ENCODE measurements around the gene ITCH. TPM values are rescaled to one million over a fixed set of nuclear protein-coding genes. Genes with fewer than 3 reads are reported as not detected.

ITCH gene
- total RNA-seq, 1 donor from 2014 or later, result 93.2 TPM

- DNase-seq (ENCODE audit: low read depth) (no peak), FAIRE-seq (no peak)
- Histone ChIP-seq H3K36me3 (ENCODE audit: control insufficient read depth, insufficient read depth, low read length) (peaks cover 16% of the 10 kb centered on the region), H3K27me3 (ENCODE audit: control insufficient read depth, insufficient read depth, low read length) (no peaks in the 10 kb centered on the region), H3K4me3 (ENCODE audit: low read depth, low read length) (no peak overlapping the region)
- no peak for TF ChIP-seq CTCF (IDR thresholded peaks at IDR 0.05; ENCODE audit: insufficient read depth, low read length, severe bottlenecking)
These were observed 122.1 kb downstream of the ITCH start for GRCh38 chr20:34485068-34485634.

- Histone ChIP-seq H3K27me3 (ENCODE audit: control insufficient read depth, insufficient read depth, low read length) (no peaks in the 10 kb centered on the region), H3K4me3 (ENCODE audit: low read depth, low read length) (no peak overlapping the region), H3K36me3 (ENCODE audit: control insufficient read depth, insufficient read depth, low read length) (peaks cover 12% of the 10 kb centered on the region)
- DNase-seq (ENCODE audit: low read depth) (no peak), FAIRE-seq (no peak)
- TF ChIP-seq CTCF (IDR thresholded peaks at IDR 0.05; ENCODE audit: insufficient read depth, low read length, severe bottlenecking), result no peak
These were observed 128.3 kb downstream of the ITCH start for GRCh38 chr20:34491226-34491931.

GRCh38 chr20:34491932-34492509 is 128.9 kb downstream of the ITCH start:
- FAIRE-seq, result no peak
- DNase-seq (ENCODE audit: low read depth), result no peak
- no peak overlapping the region for H3K4me3 ChIP-seq (ENCODE audit: low read depth, low read length)
- H3K27me3 ChIP-seq (ENCODE audit: control insufficient read depth, insufficient read depth, low read length), result no peaks in the 10 kb centered on the region
- peaks cover 12% of the 10 kb centered on the region for H3K36me3 ChIP-seq (ENCODE audit: control insufficient read depth, insufficient read depth, low read length)
- TF ChIP-seq CTCF (IDR thresholded peaks at IDR 0.05; ENCODE audit: insufficient read depth, low read length, severe bottlenecking), result no peak

- no peaks in the 10 kb centered on the region for H3K27me3 ChIP-seq (ENCODE audit: control insufficient read depth, insufficient read depth, low read length)
- peaks cover 11% of the 10 kb centered on the region for H3K36me3 ChIP-seq (ENCODE audit: control insufficient read depth, insufficient read depth, low read length)
- no peak for DNase-seq (ENCODE audit: low read depth)
- no peak overlapping the region for H3K4me3 ChIP-seq (ENCODE audit: low read depth, low read length)
- FAIRE-seq, result no peak
- no peak for TF ChIP-seq CTCF (IDR thresholded peaks at IDR 0.05; ENCODE audit: insufficient read depth, low read length, severe bottlenecking)
These were observed 130.6 kb downstream of the ITCH start for GRCh38 chr20:34493646-34494045.

- peaks cover 6% of the 10 kb centered on the region for H3K36me3 ChIP-seq (ENCODE audit: control insufficient read depth, insufficient read depth, low read length)
- no peak for TF ChIP-seq CTCF (IDR thresholded peaks at IDR 0.05; ENCODE audit: insufficient read depth, low read length, severe bottlenecking)
- FAIRE-seq, result no peak
These were observed 132.2 kb downstream of the ITCH start for GRCh38 chr20:34495307-34495706.

More at GRCh38 chr20:34495307-34495706, 132.2 kb downstream of the ITCH start:
- Histone ChIP-seq H3K4me3 (ENCODE audit: low read depth, low read length) (no peak overlapping the region), H3K27me3 (ENCODE audit: control insufficient read depth, insufficient read depth, low read length) (no peaks in the 10 kb centered on the region)
- no peak for DNase-seq (ENCODE audit: low read depth)
